Measurements from ENCODE around the gene CS.

CS gene

DNA sequence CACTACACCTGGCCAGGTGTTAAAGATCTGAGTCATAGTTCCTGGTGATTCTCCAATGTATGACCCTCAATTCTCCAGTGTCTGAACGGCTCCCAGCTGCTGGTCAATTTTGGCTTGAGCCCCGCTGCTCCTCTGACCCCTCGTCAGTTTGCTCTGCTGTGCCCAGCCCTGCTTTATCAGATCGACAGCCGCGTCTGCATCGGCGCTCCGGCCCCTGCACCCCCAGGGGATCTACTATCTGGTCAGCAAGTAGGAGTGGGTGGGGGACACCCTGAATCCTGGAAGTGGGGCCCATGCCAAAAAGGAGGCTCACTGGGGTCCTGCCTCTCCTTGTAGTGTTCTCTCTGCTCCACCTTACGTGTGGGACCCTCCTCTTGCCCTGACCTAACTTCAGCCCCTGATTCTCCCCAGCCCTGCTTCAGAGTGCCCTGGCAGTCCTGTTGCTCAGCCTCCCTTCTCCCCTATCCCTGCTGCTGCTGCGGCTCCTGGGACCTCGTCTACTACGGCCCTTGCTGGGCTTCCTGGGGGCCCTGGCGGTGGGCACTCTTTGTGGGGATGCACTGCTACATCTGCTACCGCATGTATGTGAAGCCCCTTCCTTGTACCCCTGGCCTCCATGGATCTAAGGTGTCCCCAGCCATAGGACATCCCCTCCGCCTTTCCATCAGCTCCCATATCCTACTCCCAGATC is 65.2 kb downstream of the CS start:
- peaks cover 2% of the 10 kb centered on the region for H3K36me3 Mint-ChIP-seq (ENCODE audit: low read depth)
- H3K27ac Mint-ChIP-seq, result no peak overlapping the region
- H3K9me3 Mint-ChIP-seq, result no peaks in the 10 kb centered on the region
- no peaks in the 10 kb centered on the region for H3K27me3 Mint-ChIP-seq (ENCODE audit: low read depth)
- no peak overlapping the region for H3K4me3 Mint-ChIP-seq
- no peaks in the 10 kb centered on the region for H3K4me1 Mint-ChIP-seq (ENCODE audit: low read depth)

DNA sequence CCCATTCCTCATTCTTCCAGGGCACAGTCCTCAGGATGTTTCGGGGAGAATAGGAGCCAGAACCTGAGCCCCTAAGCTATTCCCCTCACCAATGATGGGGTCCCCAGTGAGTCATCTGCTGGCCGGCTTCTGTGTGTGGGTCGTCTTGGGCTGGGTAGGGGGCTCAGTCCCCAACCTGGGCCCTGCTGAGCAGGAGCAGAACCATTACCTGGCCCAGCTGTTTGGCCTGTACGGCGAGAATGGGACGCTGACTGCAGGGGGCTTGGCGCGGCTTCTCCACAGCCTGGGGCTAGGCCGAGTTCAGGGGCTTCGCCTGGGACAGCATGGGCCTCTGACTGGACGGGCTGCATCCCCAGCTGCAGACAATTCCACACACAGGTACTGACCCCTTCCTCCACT is 68.9 kb downstream of the CS start:
- no peak overlapping the region for H3K27ac Mint-ChIP-seq
- no peaks in the 10 kb centered on the region for H3K9me3 Mint-ChIP-seq
- H3K4me3 Mint-ChIP-seq, result no peak overlapping the region
- H3K36me3 Mint-ChIP-seq (ENCODE audit: low read depth), result peaks cover 9% of the 10 kb centered on the region
- peaks cover 1% of the 10 kb centered on the region for H3K4me1 Mint-ChIP-seq (ENCODE audit: low read depth)
- H3K27me3 Mint-ChIP-seq (ENCODE audit: low read depth), result no peaks in the 10 kb centered on the region

DNA sequence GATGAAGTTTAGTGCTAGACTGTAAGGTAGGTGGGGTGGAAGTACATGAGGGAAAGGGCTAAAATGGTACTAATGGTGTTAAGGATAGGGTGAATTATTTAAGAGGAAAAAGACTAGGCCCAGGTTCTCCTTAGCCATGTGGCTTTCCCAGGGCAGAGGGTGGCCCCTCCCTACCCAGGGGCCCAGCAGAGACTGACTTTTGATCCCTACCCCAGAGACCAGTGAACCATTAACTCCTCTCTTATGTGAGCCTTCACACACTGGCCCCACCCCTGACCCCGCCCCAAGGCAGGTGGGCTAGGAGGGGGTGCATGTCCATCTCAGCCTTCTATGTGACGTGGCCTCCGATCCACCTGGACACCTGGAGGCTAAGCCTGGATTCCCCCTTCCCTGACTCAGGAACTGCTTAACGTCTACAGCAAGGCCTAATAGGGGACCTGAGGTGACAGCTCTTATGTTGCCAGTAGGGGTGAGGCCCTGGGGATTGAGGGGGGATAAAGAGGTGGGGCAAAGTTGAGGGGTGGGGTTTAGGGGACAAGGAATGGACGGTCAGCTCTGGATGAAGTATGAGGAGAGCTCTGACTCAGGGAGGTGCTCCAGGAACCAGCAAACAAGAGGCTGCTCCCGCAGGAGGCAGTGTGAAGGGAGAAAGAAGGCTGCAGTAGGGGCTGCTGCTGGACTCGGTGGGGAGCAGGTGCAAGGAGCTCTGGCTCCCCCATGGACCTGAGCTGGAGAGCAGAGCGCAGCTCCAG is 69.5 kb downstream of the CS start:
- peaks cover 2% of the 10 kb centered on the region for H3K4me1 Mint-ChIP-seq (ENCODE audit: low read depth)
- no peaks in the 10 kb centered on the region for H3K9me3 Mint-ChIP-seq
- H3K36me3 Mint-ChIP-seq (ENCODE audit: low read depth), result peaks cover 11% of the 10 kb centered on the region
- H3K27me3 Mint-ChIP-seq (ENCODE audit: low read depth), result no peaks in the 10 kb centered on the region
- no peak overlapping the region for H3K4me3 Mint-ChIP-seq
- H3K27ac Mint-ChIP-seq, result no peak overlapping the region

DNA sequence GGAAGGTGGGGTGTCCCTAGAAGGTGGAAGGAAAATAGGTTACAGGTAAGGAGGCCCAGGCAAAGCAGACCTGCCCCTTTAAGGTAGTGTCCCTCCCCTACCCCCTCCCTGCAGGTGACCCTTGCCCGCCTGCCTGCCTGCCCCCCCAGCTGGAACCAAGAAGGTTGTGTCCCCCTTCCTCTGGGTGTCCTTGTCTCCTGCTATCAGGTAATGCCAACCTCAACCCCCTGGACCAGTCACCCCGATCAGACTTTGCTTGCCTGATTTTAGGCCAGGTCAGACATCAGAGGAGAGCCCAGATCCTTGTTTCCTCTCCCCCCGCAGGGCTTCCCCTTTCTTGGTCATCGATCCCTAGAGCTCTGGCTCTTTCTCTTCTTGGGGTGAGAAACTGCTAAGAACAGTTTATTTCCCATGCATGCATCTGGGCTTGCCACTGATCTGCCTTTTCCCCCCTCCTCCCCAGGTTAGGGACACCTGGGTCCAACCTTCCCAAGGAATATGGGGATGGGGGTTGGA is 70.2 kb downstream of the CS start, which contains the start of gene SLC39A5:
Gene SLC39A5, plus strand, starts transcription at position 136 of the 516 bp plus-strand sequence. CDS start 1,224 bp downstream, outside the sequence.
- peaks cover 8% of the 10 kb centered on the region for H3K4me1 Mint-ChIP-seq (ENCODE audit: low read depth)
- no peaks in the 10 kb centered on the region for H3K27me3 Mint-ChIP-seq (ENCODE audit: low read depth)
- no peak within 1 kb of the TSS for H3K4me3 Mint-ChIP-seq
- H3K36me3 Mint-ChIP-seq (ENCODE audit: low read depth), result peaks cover 13% of the 10 kb centered on the region
- no peak within 1 kb of the TSS for H3K27ac Mint-ChIP-seq
- no peaks in the 10 kb centered on the region for H3K9me3 Mint-ChIP-seq

DNA sequence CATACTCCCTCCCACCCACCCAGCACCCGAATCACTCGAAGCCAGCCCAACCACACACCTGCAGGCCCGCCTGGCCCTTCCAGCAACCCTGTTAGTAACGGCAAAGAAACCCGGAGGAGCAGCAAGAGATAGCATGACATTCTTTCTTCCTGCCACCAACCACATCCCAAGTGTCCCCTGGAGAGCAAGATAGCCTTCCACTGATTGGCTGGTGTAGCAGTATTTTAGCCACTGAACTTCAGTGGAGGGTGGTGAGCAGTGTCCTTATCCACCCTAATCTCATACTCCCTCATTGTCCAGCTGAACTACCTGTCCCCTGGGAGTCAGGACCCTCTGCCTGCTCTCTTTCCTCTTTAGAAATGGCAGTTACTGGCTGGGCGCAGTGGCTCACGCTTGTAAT is 71.0 kb downstream of the CS start:
- no peak overlapping the region for H3K4me3 Mint-ChIP-seq
- H3K36me3 Mint-ChIP-seq (ENCODE audit: low read depth), result peaks cover 14% of the 10 kb centered on the region
- H3K9me3 Mint-ChIP-seq, result no peaks in the 10 kb centered on the region
- no peaks in the 10 kb centered on the region for H3K27me3 Mint-ChIP-seq (ENCODE audit: low read depth)
- peaks cover 13% of the 10 kb centered on the region for H3K4me1 Mint-ChIP-seq (ENCODE audit: low read depth)
- no peak overlapping the region for H3K27ac Mint-ChIP-seq

DNA sequence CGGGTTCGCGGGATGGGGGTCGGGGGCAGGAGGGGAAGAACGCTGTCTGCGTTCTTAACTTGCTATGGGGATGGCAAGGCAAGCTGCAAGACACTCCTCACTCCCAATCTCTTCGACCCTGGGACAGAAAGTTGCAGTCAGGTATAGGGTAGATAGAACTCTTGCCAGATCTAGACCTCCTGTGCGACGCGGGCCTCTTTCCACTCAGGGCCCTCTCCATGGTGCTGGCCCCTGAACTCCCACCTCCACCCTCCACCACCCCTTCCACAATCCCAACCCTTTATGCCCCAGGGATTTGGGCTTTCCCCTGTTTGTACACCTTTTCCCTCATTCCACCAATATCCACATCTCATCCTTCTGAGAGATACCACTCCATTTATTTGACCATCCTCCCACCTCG is 75.2 kb downstream of the CS start:
- peaks cover 15% of the 10 kb centered on the region for H3K36me3 Mint-ChIP-seq (ENCODE audit: low read depth)
- peak overlapping the region; percentile 100 for H3K4me3 Mint-ChIP-seq
- H3K27ac Mint-ChIP-seq, result peak overlapping the region; percentile 80
- no peaks in the 10 kb centered on the region for H3K9me3 Mint-ChIP-seq
- peaks cover 44% of the 10 kb centered on the region for H3K4me1 Mint-ChIP-seq (ENCODE audit: low read depth)
- no peaks in the 10 kb centered on the region for H3K27me3 Mint-ChIP-seq (ENCODE audit: low read depth)

DNA sequence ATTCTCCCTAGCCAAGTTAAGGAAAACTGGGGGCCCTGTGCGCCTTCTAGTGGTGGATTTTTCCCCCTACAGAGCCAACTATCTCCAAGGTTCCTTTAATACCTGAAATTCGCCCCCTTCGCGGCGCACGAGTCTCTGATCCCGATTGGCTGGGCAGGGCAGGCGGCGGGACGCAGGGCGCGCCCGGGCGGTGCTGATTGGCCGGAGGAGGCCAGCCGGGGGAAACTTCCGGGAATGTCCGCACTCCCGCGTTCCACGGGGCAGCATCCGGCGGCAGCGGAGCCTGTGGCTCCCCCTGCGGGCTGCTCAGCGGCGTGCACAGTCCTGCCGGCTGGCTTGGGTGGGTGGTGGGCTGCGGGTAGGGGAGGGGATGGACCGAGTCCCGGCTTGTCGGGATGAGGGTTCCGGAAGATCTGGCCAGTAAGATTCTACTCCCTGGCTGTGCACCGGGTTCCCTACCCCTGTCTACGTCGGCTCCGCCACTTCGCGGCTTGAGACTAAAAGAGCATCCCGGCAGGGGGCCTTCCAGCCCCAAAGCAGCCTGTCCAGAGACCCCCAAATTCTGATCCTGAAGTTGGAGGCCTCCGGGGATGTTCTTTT is 75.9 kb downstream of the CS start, which contains the start of gene NABP2:
Gene NABP2, plus strand, starts transcription at position 241 of the 600 bp plus-strand sequence. CDS start 515 bp downstream, outside the sequence.
- H3K36me3 Mint-ChIP-seq (ENCODE audit: low read depth), result peaks cover 13% of the 10 kb centered on the region
- H3K9me3 Mint-ChIP-seq, result no peaks in the 10 kb centered on the region
- peaks cover 44% of the 10 kb centered on the region for H3K4me1 Mint-ChIP-seq (ENCODE audit: low read depth)
- H3K4me3 Mint-ChIP-seq, result peak within 1 kb of the TSS; percentile 100
- H3K27me3 Mint-ChIP-seq (ENCODE audit: low read depth), result no peaks in the 10 kb centered on the region
- H3K27ac Mint-ChIP-seq, result peak within 1 kb of the TSS; percentile 80

DNA sequence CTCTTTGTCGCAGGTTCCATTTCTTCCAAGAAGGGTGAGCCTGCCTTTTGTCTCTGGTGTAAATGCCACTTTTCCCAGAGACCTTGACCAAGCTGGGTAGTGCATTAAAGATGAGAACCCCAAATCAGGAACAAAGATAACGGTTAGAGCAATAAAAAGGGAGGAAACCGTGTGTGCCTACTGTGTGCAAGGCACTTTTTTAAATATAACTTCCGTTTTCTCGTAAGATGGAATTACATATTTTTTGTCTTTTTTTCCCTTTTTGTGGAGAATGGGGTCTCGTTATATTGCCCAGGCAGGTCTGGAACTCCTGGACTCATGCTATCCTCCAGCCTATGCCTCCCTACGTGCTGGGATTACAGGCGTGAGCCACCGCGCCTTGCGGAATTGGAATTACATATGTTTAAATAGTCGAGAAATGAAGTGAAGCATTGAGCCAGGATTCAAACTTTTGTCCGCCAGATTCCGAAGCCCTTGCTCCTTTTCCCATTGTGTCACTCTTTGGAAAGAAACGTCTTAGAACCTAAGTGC is 76.5 kb downstream of the CS start:
- peak overlapping the region; percentile 100 for H3K4me3 Mint-ChIP-seq
- no peaks in the 10 kb centered on the region for H3K27me3 Mint-ChIP-seq (ENCODE audit: low read depth)
- H3K36me3 Mint-ChIP-seq (ENCODE audit: low read depth), result peaks cover 13% of the 10 kb centered on the region
- peaks cover 44% of the 10 kb centered on the region for H3K4me1 Mint-ChIP-seq (ENCODE audit: low read depth)
- peak overlapping the region; percentile 80 for H3K27ac Mint-ChIP-seq
- H3K9me3 Mint-ChIP-seq, result no peaks in the 10 kb centered on the region

DNA sequence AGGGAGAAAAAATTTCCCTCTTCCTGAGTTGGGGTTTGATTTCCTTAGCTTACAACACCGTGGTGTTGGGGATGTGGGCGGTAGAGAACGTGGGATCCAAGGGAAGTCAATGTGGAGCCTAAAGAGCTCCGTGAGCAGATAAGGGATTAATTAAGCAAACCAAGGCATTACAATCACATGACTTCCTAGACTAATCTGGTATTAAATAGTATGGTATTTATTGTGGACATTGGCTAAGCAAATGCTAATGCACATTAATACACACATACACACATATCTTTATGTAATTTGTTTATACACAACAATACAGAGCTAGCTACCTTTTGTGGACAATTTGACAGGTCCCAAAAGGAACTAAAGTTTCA is 77.6 kb downstream of the CS start:
- H3K9me3 Mint-ChIP-seq, result no peaks in the 10 kb centered on the region
- H3K4me1 Mint-ChIP-seq (ENCODE audit: low read depth), result peaks cover 44% of the 10 kb centered on the region
- peaks cover 13% of the 10 kb centered on the region for H3K36me3 Mint-ChIP-seq (ENCODE audit: low read depth)
- H3K4me3 Mint-ChIP-seq, result peak overlapping the region; percentile 100
- H3K27me3 Mint-ChIP-seq (ENCODE audit: low read depth), result no peaks in the 10 kb centered on the region
- peak overlapping the region; percentile 96 for H3K27ac Mint-ChIP-seq

DNA sequence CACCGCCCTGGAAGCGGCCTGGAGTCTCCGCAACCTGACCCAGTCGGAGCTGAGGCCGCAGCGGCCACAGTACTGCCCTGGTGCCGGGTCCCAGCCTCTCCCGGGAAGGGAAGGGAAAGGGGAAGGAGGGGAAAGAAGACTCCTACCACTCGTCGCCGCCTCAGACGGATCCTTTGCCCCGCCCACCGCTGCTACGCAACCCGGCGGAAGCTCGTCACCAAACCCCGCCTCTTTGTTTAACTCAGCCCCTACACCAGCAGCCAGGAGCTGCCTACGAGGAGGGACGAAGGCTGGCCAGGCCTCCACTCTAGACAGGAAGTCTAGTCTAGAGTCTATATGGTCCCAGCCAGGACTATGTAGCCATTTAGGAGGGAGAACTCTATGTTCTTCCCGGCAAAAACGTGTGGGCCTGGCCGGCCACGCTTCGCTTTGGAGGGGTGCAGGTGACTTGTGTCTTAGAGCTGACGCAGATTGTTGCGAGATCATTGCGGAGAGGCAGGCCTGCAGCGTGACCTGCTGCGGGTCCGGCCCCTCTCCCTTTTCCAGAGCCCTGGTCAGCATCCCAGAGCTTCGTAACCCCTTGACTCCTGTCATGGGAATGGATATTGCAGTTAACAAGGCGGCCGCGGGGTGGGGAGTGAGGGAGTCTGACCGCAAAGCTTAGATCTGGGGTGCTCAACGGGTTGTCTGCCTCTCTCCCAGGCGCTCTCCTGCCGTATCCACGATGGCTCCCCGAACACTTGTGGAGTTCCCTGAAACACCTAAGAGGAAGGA is 78.2 kb downstream of the CS start, which contains the start of gene RNF41:
Gene RNF41, minus strand, starts transcription at position 166 of the 774 bp plus-strand sequence. CDS start 7,875 bp downstream, outside the sequence.
- no peaks in the 10 kb centered on the region for H3K27me3 Mint-ChIP-seq (ENCODE audit: low read depth)
- peak within 1 kb of the TSS; percentile 100 for H3K4me3 Mint-ChIP-seq
- no peaks in the 10 kb centered on the region for H3K9me3 Mint-ChIP-seq
- peaks cover 11% of the 10 kb centered on the region for H3K36me3 Mint-ChIP-seq (ENCODE audit: low read depth)
- peaks cover 44% of the 10 kb centered on the region for H3K4me1 Mint-ChIP-seq (ENCODE audit: low read depth)
- peak within 1 kb of the TSS; percentile 96 for H3K27ac Mint-ChIP-seq
